ENCODE data around the gene INPP5D.

Gene INPP5D

GRCh38 chr2:233025706-233026105 lies 34.4 kb upstream of the INPP5D start:
- no peak overlapping the region for H3K4me3 Mint-ChIP-seq
- no peaks in the 10 kb centered on the region for H3K27me3 Mint-ChIP-seq
- H3K9me3 Mint-ChIP-seq, result no peaks in the 10 kb centered on the region
- H3K27ac Mint-ChIP-seq, result no peak overlapping the region
- H3K4me1 Mint-ChIP-seq, result peaks cover 3% of the 10 kb centered on the region
- no peaks in the 10 kb centered on the region for H3K36me3 Mint-ChIP-seq

GRCh38 chr2:233026198-233026813 lies 33.8 kb upstream of the INPP5D start:
- Mint-ChIP-seq H3K27me3 (no peaks in the 10 kb centered on the region), H3K4me1 (peaks cover 3% of the 10 kb centered on the region), H3K9me3 (no peaks in the 10 kb centered on the region), H3K4me3 (no peak overlapping the region), H3K36me3 (no peaks in the 10 kb centered on the region), H3K27ac (peak overlapping the region; percentile 26)

GRCh38 chr2:233029321-233029720 lies 30.8 kb upstream of the INPP5D start:
- no peaks in the 10 kb centered on the region for H3K27me3 Mint-ChIP-seq
- H3K4me3 Mint-ChIP-seq, result no peak overlapping the region
- H3K36me3 Mint-ChIP-seq, result no peaks in the 10 kb centered on the region
- H3K4me1 Mint-ChIP-seq, result peaks cover 3% of the 10 kb centered on the region
- no peak overlapping the region for H3K27ac Mint-ChIP-seq
- H3K9me3 Mint-ChIP-seq, result no peaks in the 10 kb centered on the region

- Mint-ChIP-seq H3K4me1 (peaks cover 3% of the 10 kb centered on the region), H3K36me3 (no peaks in the 10 kb centered on the region), H3K9me3 (no peaks in the 10 kb centered on the region), H3K27ac (no peak overlapping the region), H3K4me3 (no peak overlapping the region), H3K27me3 (no peaks in the 10 kb centered on the region)
Measured at GRCh38 chr2:233031556-233032500, 28.3 kb upstream of the INPP5D start.

GRCh38 chr2:233032551-233033320 lies 27.4 kb upstream of the INPP5D start, which contains the start of gene NEU2:
TSS of gene NEU2 (plus strand) at chr2:233032672. CDS start at chr2:233032672, 0 bp downstream.
- Mint-ChIP-seq H3K4me1 (peaks cover 3% of the 10 kb centered on the region), H3K9me3 (no peaks in the 10 kb centered on the region), H3K4me3 (no peak within 1 kb of the TSS), H3K36me3 (no peaks in the 10 kb centered on the region), H3K27me3 (no peaks in the 10 kb centered on the region), H3K27ac (no peak within 1 kb of the TSS)

GRCh38 chr2:233033672-233034071 lies 26.5 kb upstream of the INPP5D start:
- Mint-ChIP-seq H3K27ac (no peak overlapping the region), H3K27me3 (no peaks in the 10 kb centered on the region), H3K4me1 (peaks cover 3% of the 10 kb centered on the region), H3K9me3 (no peaks in the 10 kb centered on the region), H3K36me3 (no peaks in the 10 kb centered on the region), H3K4me3 (no peak overlapping the region)

GRCh38 chr2:233034091-233034882 lies 25.9 kb upstream of the INPP5D start:
- no peaks in the 10 kb centered on the region for H3K9me3 Mint-ChIP-seq
- no peaks in the 10 kb centered on the region for H3K36me3 Mint-ChIP-seq
- no peak overlapping the region for H3K4me3 Mint-ChIP-seq
- H3K27ac Mint-ChIP-seq, result no peak overlapping the region
- H3K4me1 Mint-ChIP-seq, result peaks cover 3% of the 10 kb centered on the region
- no peaks in the 10 kb centered on the region for H3K27me3 Mint-ChIP-seq

- Mint-ChIP-seq H3K4me1 (no peaks in the 10 kb centered on the region), H3K9me3 (no peaks in the 10 kb centered on the region), H3K27ac (no peak overlapping the region), H3K36me3 (no peaks in the 10 kb centered on the region), H3K4me3 (no peak overlapping the region), H3K27me3 (no peaks in the 10 kb centered on the region)
Measured at GRCh38 chr2:233035426-233036161, 24.5 kb upstream of the INPP5D start.

- Mint-ChIP-seq H3K4me3 (no peak overlapping the region), H3K27ac (no peak overlapping the region), H3K27me3 (no peaks in the 10 kb centered on the region), H3K9me3 (no peaks in the 10 kb centered on the region), H3K4me1 (no peaks in the 10 kb centered on the region), H3K36me3 (no peaks in the 10 kb centered on the region)
Measured at GRCh38 chr2:233036162-233036838, 23.8 kb upstream of the INPP5D start.

GRCh38 chr2:233037078-233037477 lies 23.1 kb upstream of the INPP5D start:
- no peak overlapping the region for H3K4me3 Mint-ChIP-seq
- H3K27ac Mint-ChIP-seq, result no peak overlapping the region
- no peaks in the 10 kb centered on the region for H3K27me3 Mint-ChIP-seq
- H3K9me3 Mint-ChIP-seq, result no peaks in the 10 kb centered on the region
- H3K4me1 Mint-ChIP-seq, result no peaks in the 10 kb centered on the region
- H3K36me3 Mint-ChIP-seq, result no peaks in the 10 kb centered on the region

GRCh38 chr2:233039212-233039845 lies 20.8 kb upstream of the INPP5D start:
- Mint-ChIP-seq H3K9me3 (no peaks in the 10 kb centered on the region), H3K36me3 (no peaks in the 10 kb centered on the region), H3K4me3 (no peak overlapping the region), H3K27ac (no peak overlapping the region), H3K4me1 (no peaks in the 10 kb centered on the region), H3K27me3 (no peaks in the 10 kb centered on the region)

- H3K36me3 Mint-ChIP-seq, result no peaks in the 10 kb centered on the region
- no peaks in the 10 kb centered on the region for H3K9me3 Mint-ChIP-seq
- no peaks in the 10 kb centered on the region for H3K27me3 Mint-ChIP-seq
- no peak overlapping the region for H3K27ac Mint-ChIP-seq
- no peaks in the 10 kb centered on the region for H3K4me1 Mint-ChIP-seq
- no peak overlapping the region for H3K4me3 Mint-ChIP-seq
Measured at GRCh38 chr2:233039846-233040530, 20.2 kb upstream of the INPP5D start.

- no peaks in the 10 kb centered on the region for H3K36me3 Mint-ChIP-seq
- H3K4me1 Mint-ChIP-seq, result no peaks in the 10 kb centered on the region
- H3K27ac Mint-ChIP-seq, result no peak overlapping the region
- no peaks in the 10 kb centered on the region for H3K9me3 Mint-ChIP-seq
- H3K4me3 Mint-ChIP-seq, result no peak overlapping the region
- H3K27me3 Mint-ChIP-seq, result no peaks in the 10 kb centered on the region
Measured at GRCh38 chr2:233040571-233040970, 19.6 kb upstream of the INPP5D start.

All from activated naive CD4-positive, alpha-beta T cell treated with anti-CD3 and anti-CD28 coated beads, Interleukin-2, amount 50 U/mL, for 24 hours (primary cell).